HepG2 (cell line): ENCODE measurements around the gene APOL4. TPM values are rescaled to one million over a fixed set of nuclear protein-coding genes. Genes with fewer than 3 reads are reported as not detected.

ENCODE experiments used
- ATAC-seq: fragments of 200-7000 bp; cut with Tn5 transposase; 3 replicates; pipeline ENCODE4 v1.9.1; 2020; ENCODE audit warnings: mild to moderate bottlenecking, moderate library complexity
- BruUV-seq: library from RNA; stranded (reverse); fragments of 400-500 nt; replicated peaks from 2 replicates; lab custom pipeline; 2021; lab: Mats Ljungman, UMichigan
- CTCF ChIA-PET: fragments of 300-600 bp; formaldehyde crosslinking; extraction: SDS; loops from one replicate; lab custom pipeline; 2021; ENCODE audit warnings: low total read pairs, inconsistent platforms, low intra/inter-chr PET ratio; lab: Yijun Ruan, JAX
- POLR2A ChIA-PET: fragments of 350-600 bp; sonication (Branson Sonifier 250); formaldehyde crosslinking; loops from one replicate; lab custom pipeline; 2020; ENCODE audit warnings: antibody characterized with exemption, inconsistent platforms; lab: Yijun Ruan, JAX
- DNase-seq: peaks from one replicate; pipeline ENCODE4 v3.0.0-alpha.2; 2015; ENCODE audit warnings: low spot score
- FAIRE-seq: peaks from 3 replicates; lab custom pipeline; 2011; peaks lifted over from hg19 to GRCh38; lab: Jason Lieb, UNC
- H2AFZ ChIP-seq: one replicate; pipeline ENCODE4 v1.6.1; 2011; ENCODE audit warnings: low read length, inconsistent platforms
- H3K27ac ChIP-seq: fragments of 300-600 bp; 3 replicates; pipeline ENCODE4 v1.8.0; 2011; ENCODE audit warnings: mixed run types, mild to moderate bottlenecking, mixed read lengths, low read length, inconsistent platforms; ENCODE audit not compliant: insufficient read depth; ENCODE audit errors: extremely low read length
- H3K27me3 ChIP-seq, 2 experiments: fragments of 200-600 bp in 1 of 2; 2 replicates in 1 of 2; 3 replicates in 1 of 2; pipeline versions ENCODE4 v1.6.0 to v1.8.0; 2011; ENCODE audit warnings: low read length in 2 of 2, mild to moderate bottlenecking in 2 of 2, moderate library complexity in 2 of 2, inconsistent platforms in 1 of 2; ENCODE audit not compliant: insufficient read depth in 2 of 2, control insufficient read depth in 1 of 2
- H3K36me3 ChIP-seq, 2 experiments: fragments of 200-600 bp in 1 of 2; replicated peaks in 1 of 2; 2 replicates in 1 of 2; 3 replicates in 1 of 2; pipeline versions ENCODE4 v1.5.1 to v1.8.0; 2011; ENCODE audit warnings: low read length in 2 of 2, inconsistent platforms in 1 of 2; ENCODE audit not compliant: insufficient read depth in 2 of 2, control insufficient read depth in 1 of 2
- H3K4me1 ChIP-seq: 2 replicates; pipeline ENCODE4 v1.5.1; 2012; ENCODE audit warnings: low read length, inconsistent platforms; ENCODE audit not compliant: insufficient read depth
- H3K4me2 ChIP-seq: 2 replicates; pipeline ENCODE4 v1.6.0; 2011; ENCODE audit warnings: low read depth, low read length, inconsistent platforms
- H3K4me3 ChIP-seq, 3 experiments: fragments of 200-600 bp in 1 of 3; sonication (generic), shearing (Covaris generic) in 1 of 3; replicated peaks in 1 of 3; 2 replicates each; pipeline ENCODE4 v1.5.1; 2011 to 2016; ENCODE audit warnings: low read length in 3 of 3, inconsistent platforms in 2 of 3, low read depth in 2 of 3, mild to moderate bottlenecking in 2 of 3, control low read depth in 1 of 3, mixed read lengths in 1 of 3; ENCODE audit not compliant: insufficient read depth in 1 of 3
- H3K79me2 ChIP-seq: one replicate; pipeline ENCODE4 v1.6.1; 2011; ENCODE audit warnings: low read length, inconsistent platforms; ENCODE audit not compliant: insufficient read depth
- H3K9ac ChIP-seq: 2 replicates; pipeline ENCODE4 v1.6.0; 2011; ENCODE audit warnings: mild to moderate bottlenecking, low read depth, low read length, inconsistent platforms; ENCODE audit not compliant: insufficient read depth
- H3K9me3 ChIP-seq: 2 replicates; pipeline ENCODE4 v1.5.1; 2012; ENCODE audit warnings: mild to moderate bottlenecking, low read length
- H4K20me1 ChIP-seq: 2 replicates; pipeline ENCODE4 v1.6.0; 2011; ENCODE audit warnings: inconsistent platforms, mild to moderate bottlenecking, low read length, moderate library complexity; ENCODE audit not compliant: insufficient read depth
- ARID4A ChIP-seq: sonication (generic); formaldehyde crosslinking; IDR thresholded peaks from 2 replicates; pipeline ENCODE4 v1.5.0; 2020; ENCODE audit warnings: mild to moderate bottlenecking, missing genetic modification reagents, borderline replicate concordance
- FOXM1 ChIP-seq: sonication (generic); formaldehyde crosslinking; IDR thresholded peaks from 2 replicates; pipeline ENCODE4 v1.5.0; 2020; ENCODE audit warnings: missing genetic modification reagents
- MTA1 ChIP-seq: sonication (generic); formaldehyde crosslinking; IDR thresholded peaks from 2 replicates; pipeline ENCODE4 v1.4.0; 2020; ENCODE audit warnings: missing genetic modification reagents, mild to moderate bottlenecking, borderline replicate concordance
- RFX3 ChIP-seq: IDR thresholded peaks from 2 replicates; pipeline ENCODE4 v1.6.1; 2016; ENCODE audit warnings: missing biosample characterization, missing genetic modification reagents
- SMYD3 ChIP-seq: sonication (generic); formaldehyde crosslinking; IDR thresholded peaks from 2 replicates; pipeline ENCODE4 v1.8.1; 2023; ENCODE audit warnings: mild to moderate bottlenecking, missing genetic modification reagents
- SUZ12 ChIP-seq: fragments of 150-350 bp; IDR thresholded peaks from 2 replicates; pipeline ENCODE4 v1.6.1; 2014; ENCODE audit warnings: low read depth, low read length
- TAF1 ChIP-seq: sonication (generic); formaldehyde crosslinking; IDR thresholded peaks from 2 replicates; pipeline ENCODE4 v1.4.0; 2020; ENCODE audit warnings: missing genetic modification reagents
- TEAD2 ChIP-seq: sonication (generic); formaldehyde crosslinking; IDR thresholded peaks from 2 replicates; pipeline ENCODE4 v1.9.0; 2021; ENCODE audit warnings: missing genetic modification reagents
- ZBTB14 ChIP-seq: sonication (generic); formaldehyde crosslinking; IDR thresholded peaks from 2 replicates; pipeline ENCODE4 v1.4.0; 2020; ENCODE audit warnings: missing genetic modification reagents
- ZNF232 ChIP-seq: sonication (generic); formaldehyde crosslinking; IDR thresholded peaks from 2 replicates; pipeline ENCODE4 v1.4.0; 2020; ENCODE audit warnings: missing genetic modification reagents, borderline replicate concordance
- ZNF281 ChIP-seq: sonication (generic); formaldehyde crosslinking; IDR thresholded peaks from 2 replicates; pipeline ENCODE4 v1.4.0; 2020; ENCODE audit warnings: missing genetic modification reagents, borderline replicate concordance
- ZNF326 ChIP-seq: sonication (generic); formaldehyde crosslinking; IDR thresholded peaks from 2 replicates; pipeline ENCODE4 v1.4.0; 2020; ENCODE audit warnings: missing genetic modification reagents, borderline replicate concordance
- ZNF552 ChIP-seq: sonication (generic); formaldehyde crosslinking; IDR thresholded peaks from 2 replicates; pipeline ENCODE4 v1.9.0; 2022; ENCODE audit warnings: missing genetic modification reagents, mild to moderate bottlenecking, borderline replicate concordance
- ZNF563 ChIP-seq: sonication (generic); formaldehyde crosslinking; IDR thresholded peaks from 2 replicates; pipeline ENCODE4 v1.8.0; 2022; ENCODE audit warnings: mild to moderate bottlenecking, moderate library complexity, missing genetic modification reagents
- ZNF629 ChIP-seq: sonication (generic); formaldehyde crosslinking; conservative IDR thresholded peaks from 2 replicates; pipeline ENCODE4 v1.5.0; 2020; ENCODE audit warnings: missing genetic modification reagents
- ZSCAN20 ChIP-seq: sonication (generic); formaldehyde crosslinking; IDR thresholded peaks from 2 replicates; pipeline ENCODE4 v1.4.0; 2020; ENCODE audit warnings: missing genetic modification reagents, mild to moderate bottlenecking, borderline replicate concordance
- ZSCAN21 ChIP-seq: sonication (generic); formaldehyde crosslinking; IDR thresholded peaks from 2 replicates; pipeline ENCODE4 v1.8.0; 2022; ENCODE audit warnings: mild to moderate bottlenecking, missing genetic modification reagents, moderate library complexity, borderline replicate concordance
- WGBS: methylation state at CpG from one replicate; pipeline ENCODE4 v1.1.6; 2017; ENCODE audit warnings: low lambda C conversion rate; 5-methylcytosine and 5-hydroxymethylcytosine counted together
- in situ Hi-C: cut with HindIII; loops from 2 replicates; pipeline ENCODE4 v1.10.0; 2017; ENCODE audit warnings: low pct_unique_long_range_greater_than_20kb; ENCODE audit not compliant: extremely low pct_ligation_motif_present
- intact Hi-C: fragments of 100-400 bp; cut with micrococcal nuclease; formaldehyde crosslinking; loops from one replicate; pipeline ENCODE4 v1.10.0; 2022; ENCODE audit not compliant: unreplicated experiment
- polyA plus RNA-seq, 8 experiments: library from polyadenylated mRNA; depleted of rRNA in 3 of 8; stranded (reverse) in 7 of 8; unstranded in 1 of 8; fragments of >200 nt; fragmentation: Illumina TruSeq in 4 of 8; extraction: Trizol in 4 of 8; gene quantifications; 2 replicates each; pipeline versions ENCODE4 v1.2.1 to v1.2.3, GENCODE V29; 2011 to 2016; ENCODE audit warnings: low read depth in 4 of 8, missing spikeins in 1 of 8, mixed read lengths in 1 of 8; ENCODE audit not compliant: insufficient read depth in 1 of 8
- total RNA-seq, 5 experiments: library from RNA; depleted of rRNA; stranded (reverse); fragments of >200 nt; fragmentation: Illumina TruSeq; extraction: Trizol; gene quantifications; 2 replicates each; pipeline ENCODE4 v1.2.3, GENCODE V29; 2016; ENCODE audit warnings: low read depth in 1 of 5

Gene APOL4
- total and polyA plus RNA-seq, 2 of the 13 experiments (the other 11 are each of a cell fraction or from before 2014, with no cell fraction given): 0.77 to 2.8 TPM

- TF ChIP-seq ZNF326 (CRISPR knock-in tag): no peak
- TF ChIP-seq ZNF563 (CRISPR knock-in tag): no peak
- no peak for TF ChIP-seq SMYD3
- no peak for TF ChIP-seq ZNF629 (CRISPR knock-in tag)
- no peak for TF ChIP-seq TEAD2 (CRISPR knock-in tag)
- TF ChIP-seq ZSCAN20 (CRISPR knock-in tag): no peak
- no peak for TF ChIP-seq ZNF281
- no peak for TF ChIP-seq TAF1 (CRISPR knock-in tag)
- no peak for TF ChIP-seq FOXM1 (CRISPR knock-in tag)
- TF ChIP-seq RFX3 (CRISPR knock-in tag): no peak
- TF ChIP-seq SUZ12: no peak
- no peak for TF ChIP-seq ZSCAN21 (CRISPR knock-in tag)
- TF ChIP-seq ZBTB14 (CRISPR knock-in tag): no peak
- no peak for TF ChIP-seq MTA1
- TF ChIP-seq ARID4A: no peak
- no peak for TF ChIP-seq ZNF552
- TF ChIP-seq ZNF232 (CRISPR knock-in tag): no peak
- Histone ChIP-seq H2AFZ (no peak overlapping the region), H3K79me2 (no peaks in the 10 kb centered on the region), H3K4me2 (no peak overlapping the region), H3K36me3 (no peaks in the 10 kb centered on the region), H3K4me3 (no peak overlapping the region), H3K4me1 (peaks cover 16% of the 10 kb centered on the region), H3K27ac (no peak overlapping the region), H3K27me3 (peaks cover 0 to 3% of the 10 kb centered on the region in 2 experiments; a peak in 1 of 5 replicates), H3K9ac (no peak overlapping the region), H4K20me1 (no peaks in the 10 kb centered on the region), H3K9me3 (no peaks in the 10 kb centered on the region)
- ATAC-seq (no peak), FAIRE-seq (no peak), DNase-seq (no peak)
- intact Hi-C loops (no loop called here), in situ Hi-C loops (loop anchor here (5.0 to 10.0 kb wide), 2 partner anchors 41 to 83 kb away; no protein-coding TSS in a partner anchor)
- WGBS: 56% methylated on average over 8 of the region's 9 CpGs
- ChIA-PET POLR2A (no interaction called here), CTCF (no interaction called here)
- BruUV-seq: no TSS peak
Observed at GRCh38 chr22:36141481-36141880, 60.1 kb downstream of the APOL4 start.
